GM18870 (cell line): Measurements from ENCODE around the gene PIKFYVE.
"Not testable (repeated sequence)": the region's sequence is repeated elsewhere in the genome, so short reads cannot be mapped to it uniquely, and the experiment has no call there.

Experiments used
- ATAC-seq: cut with Tn5 transposase; IDR thresholded peaks from one replicate; pipeline ENCODE4 v1.9.1; 2021; ENCODE audit warnings: moderate library complexity; ENCODE audit not compliant: unreplicated experiment

Gene PIKFYVE

DNA sequence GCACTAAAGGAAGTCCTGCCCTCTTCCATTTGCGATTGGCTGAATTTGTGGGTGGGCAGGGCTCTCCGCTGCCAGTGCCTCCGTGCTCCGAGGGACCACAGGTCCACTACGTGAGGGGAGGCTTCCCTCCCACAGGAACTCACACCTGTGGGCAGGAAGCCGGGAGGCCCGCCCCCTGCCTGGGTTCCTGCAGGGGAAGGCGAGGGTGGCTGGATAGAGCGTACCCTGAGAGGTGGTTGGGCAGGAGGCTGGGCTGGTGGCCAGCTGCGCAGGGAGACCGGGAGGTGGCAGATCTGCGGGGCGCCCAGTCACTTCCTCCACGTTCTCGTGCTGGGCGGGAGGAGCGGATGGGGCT, 93.6 kb downstream of the PIKFYVE start:
- no peak for ATAC-seq

DNA sequence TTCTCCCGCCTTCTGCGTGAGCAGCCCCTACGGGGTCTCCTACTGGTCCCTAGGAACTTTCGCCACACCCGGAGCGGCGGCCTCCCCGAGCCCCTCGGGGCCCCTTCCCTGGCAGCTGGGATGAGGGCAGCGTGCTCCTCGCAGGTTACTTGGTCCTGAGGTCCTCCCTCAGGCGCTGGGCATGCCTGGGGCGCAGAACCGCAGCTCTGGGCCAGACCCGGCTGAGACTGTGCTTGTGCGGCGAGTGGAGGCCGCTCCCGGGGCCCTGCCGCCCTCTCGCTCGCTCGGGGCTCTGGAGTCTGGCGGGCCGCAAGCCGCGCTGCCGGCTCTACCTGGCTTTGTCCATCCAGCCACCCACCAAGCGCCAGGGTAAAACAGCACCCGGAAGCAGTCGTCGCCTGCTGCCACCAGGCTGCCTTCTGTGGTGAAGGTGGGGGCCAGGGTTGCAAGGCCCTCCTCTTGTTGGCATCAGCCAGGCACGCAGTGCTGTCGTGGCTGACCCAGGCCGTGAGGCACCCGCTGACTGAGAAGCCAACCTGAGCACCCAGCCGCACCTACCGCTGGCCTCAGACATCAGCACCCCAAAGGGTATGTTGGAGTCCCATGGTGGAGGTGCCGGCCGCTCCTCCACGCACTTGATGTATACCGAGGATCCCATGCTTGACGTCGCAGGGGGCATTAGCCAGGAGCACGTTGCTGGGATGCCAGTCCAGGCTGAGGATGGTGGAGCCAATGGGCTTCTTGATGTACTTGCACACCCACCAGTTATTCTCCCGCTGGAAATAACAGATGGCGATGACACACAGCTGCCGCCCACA, 94.4 kb downstream of the PIKFYVE start:
- ATAC-seq, result no peak

- ATAC-seq, result no peak
Observed at GRCh38 chr2:208361077-208361441, 95.0 kb downstream of the PIKFYVE start.

GRCh38 chr2:208363485-208363884, 97.4 kb downstream of the PIKFYVE start:
- ATAC-seq, result peak; percentile 69

GRCh38 chr2:208366215-208367127, 100.4 kb downstream of the PIKFYVE start:
- ATAC-seq, result peak; percentile 81

DNA sequence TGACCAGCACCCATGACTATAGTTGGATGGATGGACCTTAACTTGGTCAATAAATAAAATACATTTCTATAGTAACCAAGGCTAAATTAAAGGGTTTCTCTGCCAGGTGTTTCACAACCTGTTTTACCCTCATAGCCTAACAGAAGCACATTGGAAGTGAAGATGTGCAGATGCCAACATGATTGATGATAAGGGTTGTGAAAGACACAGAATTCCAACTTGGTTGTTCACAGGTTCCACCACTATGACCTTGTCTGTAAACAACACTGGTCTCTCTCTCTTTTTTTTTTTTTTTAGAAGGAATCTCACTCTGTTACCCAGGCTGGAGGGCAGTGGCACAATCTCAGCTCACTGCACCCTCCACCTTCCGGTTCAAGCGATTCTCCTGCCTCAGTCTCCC, 103.0 kb downstream of the PIKFYVE start:
- ATAC-seq, result no peak

DNA sequence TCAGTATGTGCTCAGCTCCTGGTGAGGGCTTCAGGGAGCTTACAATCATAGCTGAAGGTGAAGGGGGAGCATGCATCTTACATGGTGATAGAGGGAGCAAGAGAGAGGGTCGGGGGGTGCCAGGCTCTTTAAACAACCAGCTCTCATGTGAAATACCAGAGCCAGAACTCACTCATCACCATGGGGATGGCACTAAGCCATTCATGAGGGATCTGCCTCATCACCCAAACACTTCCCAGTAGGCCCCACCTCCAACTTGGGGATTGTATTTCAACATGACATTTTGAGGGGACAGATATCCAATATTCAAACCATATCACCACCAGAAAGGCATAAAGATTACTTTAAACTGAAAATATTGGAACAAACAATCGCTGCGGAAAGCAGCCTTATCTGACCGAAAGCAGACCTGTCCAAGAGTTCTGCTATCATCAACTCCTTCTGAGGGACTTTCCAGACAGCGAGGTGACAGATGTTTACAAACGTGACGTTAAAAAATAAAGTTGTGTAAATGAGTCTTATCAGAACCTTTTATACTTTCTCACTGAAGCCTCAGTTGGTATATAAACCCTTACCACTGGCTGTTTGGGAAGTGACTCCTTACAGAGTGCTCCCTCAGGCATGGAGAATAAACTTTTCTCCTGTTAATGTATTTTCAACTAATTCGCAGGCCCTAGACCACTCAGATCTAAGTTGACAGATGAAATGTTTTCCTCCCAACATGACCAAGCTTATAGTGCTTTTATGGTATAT, 105.0 kb downstream of the PIKFYVE start:
- ATAC-seq, result no peak

GRCh38 chr2:208371634-208371935, 105.5 kb downstream of the PIKFYVE start:
- ATAC-seq, result no peak

- ATAC-seq, result peak; percentile 67
Observed at GRCh38 chr2:208373460-208374089, 107.5 kb downstream of the PIKFYVE start.

DNA sequence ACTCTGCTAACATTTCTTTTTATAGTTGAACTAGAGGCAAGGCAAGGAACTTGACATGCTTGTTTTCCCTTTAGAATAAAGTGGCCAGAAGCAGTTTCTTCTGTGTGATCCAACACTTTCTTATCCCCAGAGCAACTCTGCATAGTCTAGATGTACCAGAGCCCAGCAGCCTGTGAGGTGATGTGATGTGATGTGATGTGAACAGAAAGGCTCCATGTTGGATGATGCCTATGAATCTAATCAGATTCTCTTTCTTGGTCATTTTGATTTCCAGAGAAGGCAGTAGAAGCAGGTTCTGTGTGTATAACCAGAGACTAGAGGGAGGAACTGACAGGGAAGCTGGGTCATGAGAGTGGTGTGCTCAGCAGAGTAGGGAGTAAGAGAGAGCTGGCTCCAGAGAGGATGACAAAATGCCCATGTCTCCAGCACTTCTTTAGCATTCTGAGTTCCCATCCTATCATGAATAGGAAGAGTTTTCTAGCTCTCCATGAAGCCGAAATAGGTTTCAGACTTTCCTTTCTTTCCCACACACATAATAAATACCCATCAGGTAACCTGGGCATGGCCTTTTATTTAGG, 109.5 kb downstream of the PIKFYVE start:
- no peak for ATAC-seq

GRCh38 chr2:208377344-208377860, 111.3 kb downstream of the PIKFYVE start:
- not testable (repeated sequence) for ATAC-seq

DNA sequence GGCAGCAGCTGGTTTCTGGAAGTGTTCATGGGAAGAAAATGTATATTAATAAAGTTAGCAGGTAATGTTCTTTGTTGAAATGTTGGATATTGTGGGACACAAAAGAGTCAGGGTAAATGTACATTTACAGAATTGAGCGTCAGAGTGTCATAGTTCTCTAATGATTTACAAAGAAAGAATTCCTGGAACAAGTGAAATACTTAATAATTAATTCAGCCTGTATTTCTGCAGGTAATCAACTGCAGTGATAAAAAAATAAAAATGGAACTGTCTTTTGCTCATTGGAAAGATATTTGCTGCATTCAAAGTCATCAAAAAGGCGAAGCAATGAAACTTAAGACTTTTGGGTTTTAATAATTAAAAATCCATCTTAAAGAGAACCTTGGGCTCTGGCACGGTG, 113.1 kb downstream of the PIKFYVE start:
- ATAC-seq, result no peak

DNA sequence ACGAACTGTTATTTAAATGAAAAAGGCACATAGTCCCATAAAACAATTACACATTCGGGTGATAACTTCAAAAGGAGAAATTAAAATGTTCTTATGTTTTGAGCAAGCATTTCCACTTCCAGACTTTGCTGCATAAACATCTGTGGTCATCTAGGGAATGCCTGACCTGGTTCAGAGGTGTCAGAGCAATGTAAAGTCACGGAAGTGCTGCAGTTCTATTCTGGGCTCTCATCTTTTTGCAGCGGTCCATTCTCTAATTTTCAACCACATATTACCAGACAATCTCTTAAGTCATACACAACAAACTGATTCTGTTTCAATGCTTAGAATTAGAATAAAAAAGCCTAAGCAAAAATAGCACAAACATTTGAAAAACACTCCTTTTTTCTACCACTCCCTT, 118.6 kb downstream of the PIKFYVE start:
- ATAC-seq, result no peak

DNA sequence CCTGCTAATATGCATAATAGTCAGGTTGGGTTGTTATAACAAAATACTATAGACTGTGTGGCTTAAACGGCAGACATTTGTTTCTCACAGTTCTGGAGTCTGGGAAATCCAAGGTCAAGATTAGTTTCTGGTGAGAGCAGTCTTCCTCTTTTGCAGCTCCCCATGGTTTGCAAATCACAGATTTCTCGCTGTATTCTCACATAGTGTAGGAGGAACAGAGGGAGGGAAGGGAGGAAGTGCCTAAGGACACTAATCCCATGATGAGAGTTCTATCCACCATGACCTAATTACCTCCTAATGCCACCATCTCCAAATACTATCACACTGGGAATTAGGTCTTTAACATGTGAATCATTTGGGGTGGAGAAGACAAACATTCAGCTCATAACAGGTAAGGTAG, 120.5 kb downstream of the PIKFYVE start:
- no peak for ATAC-seq

DNA sequence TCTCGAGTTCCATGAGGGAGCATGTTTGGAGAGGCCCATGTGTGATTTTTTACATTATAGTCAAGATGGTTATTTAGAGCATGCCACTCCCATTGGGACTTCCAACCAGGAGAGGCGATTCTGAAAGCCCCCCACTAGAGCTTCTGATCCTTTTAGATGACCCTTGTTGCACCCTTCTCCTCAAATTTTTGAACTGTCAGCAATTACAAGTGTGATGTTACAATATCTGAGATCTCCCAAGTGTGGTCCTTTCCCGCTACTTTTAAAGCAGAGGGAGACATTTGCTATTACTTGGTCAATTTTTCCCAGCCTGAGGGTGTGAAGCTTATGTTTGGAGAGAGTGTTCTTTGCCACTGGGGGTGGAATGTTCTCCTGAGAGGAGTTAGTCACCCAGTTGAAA, 123.9 kb downstream of the PIKFYVE start:
- no peak for ATAC-seq

GRCh38 chr2:208392300-208392699, 126.2 kb downstream of the PIKFYVE start:
- ATAC-seq, result no peak

- ATAC-seq, result not testable (repeated sequence)
Observed at GRCh38 chr2:208396796-208397195, 130.7 kb downstream of the PIKFYVE start.

- ATAC-seq, result no peak
Observed at GRCh38 chr2:208399201-208399600, 133.1 kb downstream of the PIKFYVE start.

- no peak for ATAC-seq
Observed at GRCh38 chr2:208406474-208407451, 140.7 kb downstream of the PIKFYVE start, which contains the start of gene PTH2R. Gene PTH2R, plus strand, starts transcription at chr2:208406792. Its CDS starts 252 bp downstream, at chr2:208407044.
